Motor neuron (in vitro differentiated cells): ENCODE results near the gene SETD7. TPM values are rescaled to one million over a fixed set of nuclear protein-coding genes. Genes with fewer than 3 reads are reported as not detected.

Experiments
- ATAC-seq, 8 experiments: fragments of 200-7000 bp; cut with Tn5 transposase; replicated peaks in 6 of 8; 2 replicates each; pipeline ENCODE4 v1.8.0; 2021; ENCODE audit warnings: mild to moderate bottlenecking in 8 of 8, moderate library complexity in 8 of 8
- H3K27ac ChIP-seq, 2 donors: fragments of 250-450 bp; sonication (Bioruptor Pico); 2 replicates each; pipeline ENCODE4 v1.9.0; 2021; ENCODE audit warnings: antibody characterized with exemption in 2 of 2, mild to moderate bottlenecking in 2 of 2, moderate library complexity in 1 of 2
- H3K4me1 ChIP-seq, 2 donors: fragments of 250-450 bp; sonication (Bioruptor Pico); replicated peaks in 1 of 2; 2 replicates each; pipeline ENCODE4 v1.6.1; 2021; ENCODE audit warnings: antibody characterized with exemption in 2 of 2, mild to moderate bottlenecking in 2 of 2, moderate library complexity in 1 of 2
- H3K4me3 ChIP-seq, 5 donors: fragments of 250-450 bp; sonication (Bioruptor Pico); 2 replicates each; pipeline ENCODE4 v1.9.0; 2021; ENCODE audit warnings: antibody characterized with exemption in 5 of 5, mild to moderate bottlenecking in 5 of 5, moderate library complexity in 4 of 5
- WGBS, 10 experiments: fragments of 450-650 bp; shearing (Covaris generic); methylation state at CpG; one replicate each; pipeline ENCODE4 v1.0.0; 2022; 5-methylcytosine and 5-hydroxymethylcytosine counted together
- in situ Hi-C, 9 experiments: fragments of 400-800 bp; cut with MboI; loops; one replicate each; pipeline ENCODE4 v1.15.0; 2021; ENCODE audit warnings: low sequenced_read_pairs in 9 of 9, low pct_unique_long_range_greater_than_20kb in 2 of 9; ENCODE audit not compliant: unreplicated experiment in 9 of 9
- total RNA-seq, 8 experiments: library from RNA; unstranded; fragments of 300-600 nt; gene quantifications; 2 replicates each; pipeline versions ENCODE4 v1.2.3 to v1.2.4, GENCODE V29; 2022

SETD7 gene
- total RNA-seq, 8 experiments from 2014 or later = 11.6 to 51.6 (median 32.7) TPM

DNA sequence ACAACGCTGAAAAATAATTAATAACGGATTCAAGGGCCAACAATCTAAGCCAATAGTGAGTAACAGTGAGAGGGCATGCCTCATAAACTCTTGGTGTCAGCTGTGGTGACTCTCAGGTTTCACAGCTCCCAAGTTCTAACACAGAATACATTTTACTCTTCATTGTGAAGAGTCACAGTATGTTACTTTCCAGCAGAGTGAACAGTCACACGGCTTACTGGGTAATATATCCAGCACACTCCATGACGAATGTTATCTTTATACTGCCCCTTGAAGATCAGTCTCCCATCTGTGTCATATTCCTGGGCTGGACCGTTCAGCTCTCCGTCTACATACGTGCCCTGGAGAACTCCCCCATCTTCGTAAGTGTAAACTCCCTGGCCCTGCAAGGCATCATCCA is 23.1 kb downstream of the SETD7 start:
- WGBS, 10 experiments = 31 to 85% (median 80%) methylated on average over 1 to 8 of the region's 8 CpGs; no CpG with 5 or more reads in 1 of the 10 experiments
- no peak overlapping the region for H3K27ac ChIP-seq
- ATAC-seq = peak in 3 of 8 experiments; percentile 27 to 41 (median 35)
- no peak overlapping the region for H3K4me3 ChIP-seq
- in situ Hi-C loops = no loop called here
- no peaks in the 10 kb centered on the region for H3K4me1 ChIP-seq

DNA sequence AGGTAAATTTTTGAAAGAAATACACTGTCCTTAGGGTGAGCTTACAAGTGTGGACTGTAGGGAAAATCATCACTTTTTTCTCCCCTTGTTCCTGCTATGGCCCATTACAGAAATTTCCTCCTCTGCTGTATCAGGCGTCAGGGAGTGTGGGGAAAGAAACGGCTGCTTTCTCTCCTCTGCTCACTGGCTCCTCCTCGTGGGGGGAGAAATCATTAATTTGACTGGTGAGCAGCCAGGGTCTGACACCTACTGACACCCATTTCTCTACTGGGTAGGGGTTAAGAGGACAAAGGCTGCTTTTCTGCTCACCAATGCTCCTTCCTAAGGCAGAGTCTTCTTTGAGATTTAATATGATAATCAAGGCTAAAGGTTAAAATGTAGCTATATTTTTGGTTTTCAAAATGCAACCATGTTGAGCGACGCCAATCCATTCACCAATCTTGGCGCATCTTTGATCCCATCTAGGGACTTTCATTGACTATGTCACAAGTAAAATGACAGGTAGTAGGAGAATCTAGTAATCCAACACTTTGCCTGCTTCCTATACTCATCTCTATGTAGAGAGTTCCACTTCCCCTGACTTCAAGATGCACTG is 25.1 kb downstream of the SETD7 start:
- Histone ChIP-seq H3K27ac (no peak overlapping the region), H3K4me1 (no peaks in the 10 kb centered on the region), H3K4me3 (no peak overlapping the region)
- in situ Hi-C loops = no loop called here
- 27 to 100% (median 71%) methylated on average over 1 to 5 of the region's 6 CpGs; no CpG with 5 or more reads in 3 of the 10 experiments for WGBS, 10 experiments
- peak in 5 of 8 experiments; percentile 20 to 77 (median 39) for ATAC-seq

DNA sequence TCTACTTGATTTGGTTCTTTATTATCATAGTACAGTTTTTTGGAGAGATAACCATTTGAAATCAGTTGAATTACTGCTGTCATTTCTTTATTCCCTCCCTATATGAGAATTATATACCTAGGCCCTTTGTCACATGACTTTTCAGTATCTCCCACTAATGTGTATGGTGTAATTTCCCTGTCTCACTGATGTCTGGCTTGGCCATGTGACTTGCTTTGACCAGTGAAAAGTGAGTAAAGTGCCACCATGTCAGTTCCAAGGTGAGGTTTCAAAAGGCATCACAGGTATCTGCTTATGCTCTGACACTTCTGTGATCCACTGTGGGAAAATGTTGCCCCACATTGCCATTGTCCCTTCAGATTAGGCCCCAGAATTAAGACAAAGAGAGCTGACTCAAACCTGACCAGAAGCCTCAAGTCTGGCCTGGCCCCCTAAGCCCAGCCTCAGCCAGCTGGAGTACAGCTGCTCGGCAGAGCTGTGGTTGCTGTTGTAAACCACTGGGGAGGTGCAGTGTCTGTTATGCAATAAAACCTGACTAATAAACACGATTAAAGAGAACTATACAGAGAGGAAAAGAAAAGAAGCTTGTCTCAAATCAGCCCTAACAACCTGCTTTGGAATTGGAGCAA is 27.5 kb downstream of the SETD7 start:
- no peak overlapping the region for H3K4me3 ChIP-seq
- ATAC-seq = peak in 3 of 8 experiments; percentile 23 to 96 (median 86)
- no peak overlapping the region for H3K27ac ChIP-seq
- in situ Hi-C loops = no loop called here
- WGBS, 10 experiments = 0 to 100% (median 72%) methylated on average over 1 to 2 of the region's 2 CpGs; no CpG with 5 or more reads in 5 of the 10 experiments
- H3K4me1 ChIP-seq = no peaks in the 10 kb centered on the region

DNA sequence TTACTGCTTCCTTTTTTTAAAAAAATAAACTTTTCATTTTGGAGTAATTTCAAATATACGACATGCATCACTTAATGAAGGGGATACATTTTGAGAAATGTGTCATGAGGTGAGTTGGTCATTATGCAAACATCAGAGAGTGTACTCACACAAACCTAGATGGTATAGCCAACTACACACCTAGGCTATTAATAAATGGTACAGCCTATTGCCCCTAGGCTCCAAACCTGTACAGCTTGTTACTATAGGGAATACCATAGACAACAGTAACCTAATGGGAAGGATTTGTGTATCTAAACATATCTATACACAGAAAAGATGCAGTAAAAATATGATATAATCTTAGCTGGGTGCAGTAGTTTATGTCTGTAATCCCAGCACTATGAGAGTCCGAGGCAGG is 29.1 kb downstream of the SETD7 start:
- in situ Hi-C loops = no loop called here
- 80 to 100% (median 95%) methylated on average over 1 to 2 of the region's 2 CpGs; no CpG with 5 or more reads in 3 of the 10 experiments for WGBS, 10 experiments
- Histone ChIP-seq H3K27ac (no peak overlapping the region), H3K4me1 (no peaks in the 10 kb centered on the region), H3K4me3 (no peak overlapping the region)
- no peak for ATAC-seq

DNA sequence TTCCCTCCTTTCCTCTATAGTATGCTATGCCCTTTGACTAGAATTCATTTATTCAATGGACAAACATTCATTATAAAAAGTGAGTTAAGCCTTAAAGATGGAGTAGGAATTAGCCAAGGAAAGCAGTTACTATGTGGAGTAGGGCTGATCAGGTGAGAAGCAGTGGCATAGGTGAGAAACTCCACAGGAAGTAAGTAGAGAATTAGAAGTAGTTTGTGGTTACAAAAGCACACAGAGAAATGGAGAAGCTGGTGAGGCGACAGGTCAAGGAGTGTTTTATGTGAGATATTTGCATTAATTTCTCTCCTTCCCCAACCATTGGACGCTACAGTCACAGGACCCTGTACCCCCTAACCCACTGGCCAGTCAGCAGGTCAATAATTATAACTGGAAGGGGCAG is 30.6 kb downstream of the SETD7 start:
- Histone ChIP-seq H3K27ac (no peak overlapping the region), H3K4me3 (no peak overlapping the region), H3K4me1 (peaks cover 0 to 5% of the 10 kb centered on the region in 2 donors)
- no peak for ATAC-seq
- 46 to 100% (median 88%) methylated on average over 1 to 2 of the region's 2 CpGs; no CpG with 5 or more reads in 4 of the 10 experiments for WGBS, 10 experiments
- in situ Hi-C loops = no loop called here

DNA sequence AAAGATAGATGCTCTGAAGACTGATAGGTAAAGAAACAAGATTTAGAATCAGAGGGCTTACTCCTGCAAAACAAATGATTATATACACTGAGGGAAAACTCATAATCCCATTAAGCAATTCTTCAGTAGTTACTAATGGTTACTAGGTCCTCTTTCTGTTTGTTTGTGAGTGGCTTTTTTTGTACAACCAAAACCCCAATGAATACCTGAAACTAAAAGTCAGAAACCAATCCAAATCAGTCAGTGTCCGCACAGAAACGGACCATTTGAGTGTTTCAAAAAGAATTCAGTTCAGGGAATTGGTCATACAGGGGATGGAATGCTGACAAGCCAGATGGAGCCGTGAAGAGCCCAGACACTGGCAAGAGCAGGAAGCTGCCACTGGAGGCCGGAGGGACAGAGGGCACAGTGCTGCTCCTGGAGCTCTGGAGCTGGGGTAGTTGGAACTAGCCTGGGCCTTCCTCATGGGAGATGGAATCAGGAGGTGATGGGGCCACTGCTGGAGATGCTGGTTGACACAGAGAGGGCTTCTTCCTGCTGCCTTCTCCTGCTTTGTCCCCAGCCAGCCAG is 31.9 kb downstream of the SETD7 start:
- H3K4me3 ChIP-seq = no peak overlapping the region
- peaks cover 0 to 5% of the 10 kb centered on the region in 2 donors for H3K4me1 ChIP-seq
- WGBS, 10 experiments = 77 to 100% (median 88%) methylated on average over 2 to 4 of the region's 4 CpGs; no CpG with 5 or more reads in 2 of the 10 experiments
- H3K27ac ChIP-seq = no peak overlapping the region
- in situ Hi-C loops = no loop called here
- ATAC-seq = peak in 2 of 8 experiments; percentile 37 to 63

DNA sequence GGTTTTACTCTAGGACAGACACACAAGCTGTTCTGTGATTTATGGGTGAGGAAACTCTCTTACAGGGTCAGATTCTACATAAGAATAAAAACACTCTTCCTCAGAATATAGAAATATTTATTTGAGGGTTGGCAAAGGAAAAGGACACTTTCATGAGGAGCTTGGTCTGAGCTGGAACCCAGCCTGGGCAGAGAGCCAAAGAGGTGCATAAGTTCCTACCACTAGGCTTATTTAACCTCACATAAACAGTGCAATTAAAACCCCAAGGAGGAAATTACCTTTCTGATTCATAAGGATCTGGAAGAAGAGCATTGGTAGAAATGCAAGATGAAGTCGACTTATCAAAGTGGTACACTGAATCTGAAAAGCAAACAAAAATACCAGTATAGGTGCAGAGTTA is 32.9 kb downstream of the SETD7 start:
- WGBS, 10 experiments = 33 to 100% (median 100%) methylated on average over 1 of the region's 1 CpG; no CpG with 5 or more reads in 1 of the 10 experiments
- in situ Hi-C loops = no loop called here

DNA sequence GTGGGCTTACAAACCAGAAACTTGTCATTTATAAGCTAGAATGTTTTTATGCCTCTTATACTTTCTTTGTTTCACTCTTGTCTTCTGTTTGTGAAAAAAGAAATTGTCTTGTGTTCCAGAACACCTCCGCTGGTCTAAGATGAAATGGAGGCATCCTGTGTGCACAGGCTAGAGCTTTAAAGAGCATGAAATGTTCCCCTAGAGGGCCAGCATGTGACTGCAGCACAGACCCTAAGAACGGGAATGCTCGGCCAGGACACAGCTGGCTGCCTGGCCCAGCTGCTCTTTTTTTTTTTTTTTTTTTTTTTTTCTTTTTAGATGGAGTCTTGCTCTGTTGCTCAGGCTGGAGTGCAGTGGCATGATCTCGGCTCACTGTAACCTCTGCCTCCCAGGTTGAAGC is 33.6 kb downstream of the SETD7 start:
- in situ Hi-C loops = no loop called here
- Histone ChIP-seq H3K4me3 (no peak overlapping the region), H3K4me1 (peaks cover 0 to 5% of the 10 kb centered on the region in 2 donors), H3K27ac (no peak overlapping the region)
- peak in 4 of 8 experiments; percentile 30 to 54 (median 34) for ATAC-seq
- WGBS, 10 experiments = 0 to 100% (median 90%) methylated on average over 1 to 4 of the region's 4 CpGs; no CpG with 5 or more reads in 1 of the 10 experiments

More for the DNA sequence above, 32.9 kb downstream of the SETD7 start:
- no peak for ATAC-seq
- Histone ChIP-seq H3K27ac (no peak overlapping the region), H3K4me1 (peaks cover 0 to 5% of the 10 kb centered on the region in 2 donors), H3K4me3 (no peak overlapping the region)

DNA sequence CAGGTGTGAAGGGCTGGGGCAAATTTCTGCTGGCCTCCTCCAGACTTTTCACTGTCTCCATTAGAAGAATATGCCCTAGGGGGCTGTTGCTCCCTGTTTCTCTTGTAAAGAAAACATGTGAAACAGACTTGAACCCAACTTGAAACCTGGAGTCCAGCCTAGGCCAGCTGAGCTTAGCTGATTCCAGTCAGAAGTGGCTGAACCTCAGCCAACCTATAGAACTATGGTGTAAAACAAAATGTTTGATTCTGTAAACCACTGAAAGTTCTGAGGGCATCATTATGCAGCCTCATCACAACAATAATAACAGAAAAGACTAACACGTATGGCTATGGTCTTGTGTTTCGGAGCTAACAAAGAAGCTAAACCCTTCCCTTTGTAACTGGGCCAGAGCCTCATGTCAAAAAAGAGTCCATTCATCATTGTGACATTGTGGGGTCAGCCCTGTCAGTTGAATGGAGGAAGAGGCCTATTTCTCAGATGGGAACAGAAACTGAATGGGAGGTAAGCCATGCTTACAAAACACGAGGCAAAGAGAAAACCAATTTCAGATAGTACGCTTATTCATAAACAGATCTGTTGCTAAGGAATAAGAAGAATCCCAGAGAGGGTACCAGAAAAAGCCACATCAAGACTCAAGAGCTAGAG is 34.1 kb downstream of the SETD7 start:
- in situ Hi-C loops = no loop called here
- peak in 1 of 8 experiments; percentile 9 for ATAC-seq
- peaks cover 0 to 5% of the 10 kb centered on the region in 2 donors for H3K4me1 ChIP-seq
- H3K4me3 ChIP-seq = no peak overlapping the region
- H3K27ac ChIP-seq = peak overlapping the region in 1 of 2 donors; percentile 43
- WGBS, 10 experiments = 49 to 100% (median 90%) methylated on average over 2 to 4 of the region's 4 CpGs; no CpG with 5 or more reads in 2 of the 10 experiments

DNA sequence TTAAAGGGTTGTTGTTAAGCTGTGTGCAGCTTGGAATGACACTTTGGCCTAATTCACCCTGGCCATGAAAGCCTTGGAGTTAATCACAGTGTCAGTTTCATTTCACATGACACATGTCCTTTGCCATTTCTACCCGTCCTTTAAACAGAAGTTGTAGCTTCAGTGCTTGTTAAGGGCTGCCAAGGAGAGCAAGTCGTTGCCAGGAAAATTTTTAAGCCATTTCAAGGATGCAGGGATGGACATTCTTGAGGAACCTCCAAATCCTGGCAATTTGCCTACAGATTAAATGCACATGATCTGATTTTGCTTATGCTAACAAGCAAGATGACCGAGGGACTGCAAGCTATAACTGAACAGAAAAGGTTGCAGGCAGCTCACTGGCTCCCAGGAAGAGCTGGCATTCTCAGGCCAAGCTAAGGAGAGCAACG is 40.5 kb downstream of the SETD7 start:
- in situ Hi-C loops = no loop called here
- no peak for ATAC-seq
- H3K4me1 ChIP-seq = no peaks in the 10 kb centered on the region
- no peak overlapping the region for H3K27ac ChIP-seq
- 4 to 94% (median 81%) methylated on average over 1 to 4 of the region's 4 CpGs for WGBS, 10 experiments
- no peak overlapping the region for H3K4me3 ChIP-seq

DNA sequence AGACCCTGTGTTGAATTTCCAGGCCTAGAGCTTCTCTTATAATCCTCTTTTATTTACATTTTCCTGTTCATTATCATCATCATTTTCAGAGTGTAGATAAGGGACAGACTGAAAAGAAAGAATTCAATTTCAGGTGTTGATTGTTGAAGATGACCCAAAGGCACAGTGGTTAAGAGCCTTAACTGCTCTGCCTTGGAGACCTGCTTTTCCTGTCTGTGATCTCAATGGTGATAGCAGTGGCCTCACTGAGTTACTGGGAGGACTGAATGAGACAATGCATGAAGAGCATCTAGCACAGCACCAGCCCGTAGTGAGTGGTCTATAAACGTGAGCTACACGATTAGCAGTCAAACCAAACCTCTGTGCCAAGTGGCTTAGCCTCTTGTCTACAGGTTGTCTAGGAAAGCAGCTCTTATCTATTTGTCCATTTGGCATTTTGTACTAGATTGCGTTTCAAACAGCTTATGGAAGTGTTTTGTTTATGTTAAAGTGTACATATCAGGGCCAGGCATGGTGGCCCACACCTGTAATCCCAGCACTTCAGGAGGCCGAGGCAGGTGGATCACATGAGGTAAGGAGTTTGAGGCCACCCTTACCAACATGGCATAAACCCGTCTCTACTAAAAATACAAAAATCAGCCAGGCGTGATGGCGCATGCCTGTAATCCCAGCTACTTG is 41.5 kb downstream of the SETD7 start:
- no peak for ATAC-seq

DNA sequence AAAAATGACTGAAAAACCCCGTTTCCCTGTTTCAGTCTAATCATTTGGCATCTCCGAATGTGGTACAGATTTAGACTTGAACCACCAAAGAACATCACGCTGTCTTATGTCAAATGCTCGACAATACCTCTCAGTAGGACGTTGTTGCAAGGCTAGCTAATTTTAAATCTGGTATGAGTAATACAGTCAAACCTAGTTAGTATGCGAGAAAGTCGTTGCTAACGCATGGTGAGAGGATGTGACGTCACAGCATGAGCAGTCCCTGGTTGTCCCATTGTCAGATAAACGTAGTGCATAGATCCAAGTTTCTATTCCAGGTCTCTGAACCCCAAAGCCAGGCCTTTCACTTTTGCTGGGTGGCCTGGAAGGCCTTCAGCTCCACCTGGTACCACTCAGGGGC is 44.7 kb downstream of the SETD7 start:
- in situ Hi-C loops = no loop called here
- ATAC-seq = peak in 6 of 8 experiments; percentile 30 to 86 (median 58)
- whole genome bisulfite sequencing, 10 experiments = 53 to 100% (median 75%) methylated on average over 1 to 9 of the region's 10 CpGs
- no peaks in the 10 kb centered on the region for H3K4me1 ChIP-seq
- H3K27ac ChIP-seq = no peak overlapping the region
- H3K4me3 ChIP-seq = no peak overlapping the region

More for the DNA sequence above, 41.5 kb downstream of the SETD7 start:
- WGBS, 10 experiments = 60 to 100% (median 91%) methylated on average over 1 to 7 of the region's 8 CpGs; no CpG with 5 or more reads in 1 of the 10 experiments
- in situ Hi-C loops = no loop called here
- Histone ChIP-seq H3K4me1 (no peaks in the 10 kb centered on the region), H3K27ac (no peak overlapping the region), H3K4me3 (no peak overlapping the region)
